Measurements from ENCODE around the gene WRNIP1. TPM values are rescaled to one million over a fixed set of nuclear protein-coding genes. Genes with fewer than 3 reads are reported as not detected.

The WRNIP1 gene
- total and polyA plus RNA-seq, 2 of the 4 experiments (the other 2 are of a cell fraction): 43.7 to 47.1 TPM

DNA sequence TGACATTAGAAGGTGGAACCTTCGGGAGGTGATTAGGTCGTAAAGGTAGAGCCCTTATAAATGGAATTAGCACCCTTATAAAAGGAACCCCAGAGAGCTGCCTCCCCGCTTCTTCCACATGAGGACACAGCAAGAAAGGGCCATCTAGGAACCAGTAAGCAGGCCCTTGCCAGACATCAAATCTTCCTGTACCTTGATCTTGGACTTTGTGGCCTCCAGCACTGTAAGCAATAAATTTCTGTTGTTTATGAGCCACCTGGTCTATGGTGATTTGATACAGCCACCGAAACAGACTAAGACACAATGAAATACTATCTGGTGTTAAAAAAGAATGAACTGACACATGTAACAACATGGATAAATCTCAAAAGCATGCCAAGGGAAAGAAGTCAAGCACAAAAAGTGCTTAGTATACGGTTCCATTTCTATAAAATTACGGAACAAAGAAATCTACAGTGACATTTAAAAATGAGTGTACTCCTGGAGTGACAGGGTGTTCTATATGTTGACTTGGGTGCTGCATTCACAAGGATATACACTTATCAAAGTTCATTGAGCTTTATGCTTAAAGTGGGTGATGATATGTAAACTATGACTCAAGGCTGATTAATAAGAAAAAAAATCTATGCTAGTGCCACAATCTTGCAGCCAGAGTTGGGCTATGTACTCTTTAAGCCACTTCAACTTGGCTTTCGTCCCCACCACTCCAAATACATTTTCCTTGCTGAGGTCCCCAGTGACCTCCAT, 58.1 kb downstream of the WRNIP1 start:
- no peak overlapping the region for H2BK15ac ChIP-seq (ENCODE audit: low read depth, low read length)
- no CpG with 5 or more reads among the region's 7 CpGs for WGBS, 2 experiments (ENCODE audit: extremely low coverage in 2 of 2, insufficient read length in 1 of 2)
- no peak overlapping the region for H3K9ac ChIP-seq (ENCODE audit: low read depth, low read length)
- no peak overlapping the region for H3K4me3 ChIP-seq (ENCODE audit: insufficient read depth, low read depth, low read length)
- peaks cover 5 to 13% of the 10 kb centered on the region in 2 experiments; a peak in 3 of 4 replicates for H3K79me1 ChIP-seq (ENCODE audit: low read depth in 1 of 2, low read length in 2 of 2)
- DNase-seq (peak; percentile 36), ATAC-seq (ENCODE audit: low read depth) (peak; percentile 56)
- no peak overlapping the region for H4K8ac ChIP-seq (ENCODE audit: low read depth in 2 of 2, low read length in 2 of 2)
- no peak overlapping the region for H2BK5ac ChIP-seq (ENCODE audit: low read depth, low read length, poor library complexity, severe bottlenecking)
- H3K23ac ChIP-seq (ENCODE audit: low read depth, low read length): no peak overlapping the region
- H2BK120ac ChIP-seq (ENCODE audit: low read depth, low read length): no peak overlapping the region
- no peak overlapping the region for H3K56ac ChIP-seq (ENCODE audit: extremely low read depth, insufficient read depth, low read length)
- H2AK9ac ChIP-seq (replicated peaks; ENCODE audit: low read depth, low read length, poor library complexity): no peak overlapping the region
- intact Hi-C loops (cut with micrococcal nuclease) (no loop called here), in situ Hi-C loops (cut with MboI; ENCODE audit: low sequenced_read_pairs) (no loop called here), dilution Hi-C loops (cut with HindIII; ENCODE audit: low sequenced_read_pairs, unreplicated experiment) (no loop called here)
- peak overlapping the region; percentile 17; the same call in 1 of the 2 replicates for H3K14ac ChIP-seq (replicated peaks; ENCODE audit: low read depth, low read length)
- no peak for TF ChIP-seq BHLHE40 (IDR thresholded peaks at IDR 0.05; ENCODE audit: low read depth, low read length)
- TF ChIP-seq FOS (IDR thresholded peaks at IDR 0.05; ENCODE audit: low read depth, low read length): peak; percentile 34; the same call in 1 of the 2 replicates
- no peak overlapping the region for H2AK5ac ChIP-seq (ENCODE audit: low read depth, low read length)
- H3K4me2 ChIP-seq (ENCODE audit: low read depth, low read length): no peak overlapping the region
- no peaks in the 10 kb centered on the region for H3K36me3 ChIP-seq (ENCODE audit: control insufficient read depth, insufficient read depth, low read length)
- no peaks in the 10 kb centered on the region for H3K27me3 ChIP-seq (ENCODE audit: control insufficient read depth, insufficient read depth, low read length)
- peaks cover 7% of the 10 kb centered on the region for H3K4me1 ChIP-seq (ENCODE audit: control insufficient read depth, insufficient read depth, low read length)
- no peak overlapping the region for H3K4ac ChIP-seq (ENCODE audit: low read depth, low read length)
- H3K27ac ChIP-seq (ENCODE audit: insufficient read depth, low read length): no peak overlapping the region
- H4K5ac ChIP-seq (ENCODE audit: low read depth, low read length): no peak overlapping the region
- CTCF ChIA-PET: no interaction called here
- H3K9me3 ChIP-seq (ENCODE audit: control insufficient read depth, insufficient read depth, low read length): no peaks in the 10 kb centered on the region
- POLR2A ChIA-PET (ENCODE audit: unreplicated experiment): no interaction called here
- no peaks in the 10 kb centered on the region for H4K20me1 ChIP-seq (ENCODE audit: insufficient read depth, low read length)
- H3K9me1 ChIP-seq (ENCODE audit: insufficient read depth, low read length): peaks cover 8% of the 10 kb centered on the region
- no peak overlapping the region for H4K91ac ChIP-seq (ENCODE audit: insufficient read depth, low read depth, low read length)
- peak overlapping the region; percentile 3 for H2AFZ ChIP-seq (replicated peaks; ENCODE audit: low read length, poor library complexity)
- BruUV-seq (replicated peaks): no TSS peak
- no peak overlapping the region; the same call in 1 of the 2 replicates for H3K18ac ChIP-seq (ENCODE audit: low read depth, low read length)
- no peak overlapping the region for H2BK20ac ChIP-seq (ENCODE audit: low read depth, low read length)

Measured in IMR-90 (cell line).